CD4-positive, alpha-beta T cell treated with Interleukin-12 subunit alpha and Interleukin-12 subunit beta, for 1 hour (primary cell): ENCODE measurements around the gene PM20D2.
A peak's percentile ranks its signal among the peaks of the same experiment; 100 is the strongest.

Experiments
- DNase-seq: peaks from one replicate; pipeline ENCODE4 v3.0.0-alpha.2; 2020

Gene PM20D2

GRCh38 chr6:89146718-89147700 lies 1.2 kb downstream of the PM20D2 start:
- DNase-seq: peak; percentile 34

DNA sequence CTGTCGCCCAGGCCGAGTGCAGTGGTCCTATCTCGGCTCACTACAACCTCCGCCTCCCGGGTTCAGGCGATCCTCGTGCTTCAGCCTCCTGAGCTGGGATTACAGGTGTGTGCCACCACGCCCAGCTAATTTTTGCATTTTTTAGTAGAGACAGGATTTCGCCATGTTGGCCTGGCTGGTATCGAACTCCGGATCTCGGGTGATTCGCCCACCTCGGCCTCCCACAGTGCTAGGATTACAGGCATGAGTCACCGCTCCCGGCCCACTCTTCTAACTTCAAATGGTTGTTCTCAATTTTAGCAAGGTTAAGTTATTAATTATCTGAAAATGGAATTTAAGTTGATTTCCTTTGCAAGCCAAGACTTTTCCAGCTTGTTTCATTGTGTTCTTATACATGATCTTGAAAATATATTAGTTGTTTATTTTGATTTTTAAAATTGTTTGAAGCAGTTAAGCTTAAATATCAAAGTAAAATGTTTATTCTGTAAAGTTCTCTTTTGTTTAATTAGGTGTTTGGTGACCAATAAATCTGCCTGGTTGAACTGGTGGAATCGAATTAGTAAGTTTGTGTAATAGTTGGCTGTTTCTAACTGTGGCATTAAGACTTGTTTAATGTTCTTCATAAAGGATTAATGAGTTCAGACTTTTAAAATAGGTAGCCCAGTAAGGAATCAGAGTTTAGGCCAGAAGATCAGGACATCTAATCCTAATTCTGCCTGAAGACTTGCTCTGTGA lies 2.3 kb downstream of the PM20D2 start:
- no peak for DNase-seq

GRCh38 chr6:89154131-89154530 lies 8.3 kb downstream of the PM20D2 start:
- no peak for DNase-seq

DNA sequence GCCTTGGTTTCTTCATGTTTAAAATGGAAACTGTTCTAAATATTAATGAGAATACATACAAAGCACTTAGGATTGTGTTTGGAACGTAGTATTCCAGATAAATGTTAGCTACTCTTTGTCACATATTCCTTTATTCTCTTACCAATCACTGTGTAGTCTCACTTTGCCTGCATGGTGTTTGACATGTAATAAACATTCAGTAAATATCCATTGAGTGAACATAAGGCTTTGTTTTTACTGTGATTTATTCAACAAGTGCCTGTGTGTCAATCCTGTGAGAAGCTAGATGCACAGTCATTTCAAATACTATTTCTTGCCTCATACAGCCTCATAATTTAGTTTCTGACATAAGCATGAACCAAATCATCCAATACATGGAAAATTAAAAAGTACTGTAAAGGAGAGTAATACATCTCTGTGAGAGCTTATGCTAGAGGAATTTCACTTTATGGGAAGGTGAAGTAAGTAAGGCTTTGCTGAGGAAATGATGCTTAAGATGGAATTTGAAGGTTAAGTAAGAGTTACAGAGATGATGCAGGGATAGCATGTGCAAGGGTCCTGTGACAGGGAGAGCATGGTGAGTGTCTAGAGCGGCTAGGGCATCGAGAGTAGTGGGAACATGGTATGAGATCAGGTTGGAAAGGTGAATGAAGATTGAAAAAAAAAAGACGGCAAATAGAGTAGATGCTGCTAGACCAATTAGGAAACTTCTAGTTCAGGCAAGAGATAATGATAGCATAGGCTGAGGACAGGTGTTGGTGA lies 14.7 kb downstream of the PM20D2 start:
- DNase-seq: no peak

DNA sequence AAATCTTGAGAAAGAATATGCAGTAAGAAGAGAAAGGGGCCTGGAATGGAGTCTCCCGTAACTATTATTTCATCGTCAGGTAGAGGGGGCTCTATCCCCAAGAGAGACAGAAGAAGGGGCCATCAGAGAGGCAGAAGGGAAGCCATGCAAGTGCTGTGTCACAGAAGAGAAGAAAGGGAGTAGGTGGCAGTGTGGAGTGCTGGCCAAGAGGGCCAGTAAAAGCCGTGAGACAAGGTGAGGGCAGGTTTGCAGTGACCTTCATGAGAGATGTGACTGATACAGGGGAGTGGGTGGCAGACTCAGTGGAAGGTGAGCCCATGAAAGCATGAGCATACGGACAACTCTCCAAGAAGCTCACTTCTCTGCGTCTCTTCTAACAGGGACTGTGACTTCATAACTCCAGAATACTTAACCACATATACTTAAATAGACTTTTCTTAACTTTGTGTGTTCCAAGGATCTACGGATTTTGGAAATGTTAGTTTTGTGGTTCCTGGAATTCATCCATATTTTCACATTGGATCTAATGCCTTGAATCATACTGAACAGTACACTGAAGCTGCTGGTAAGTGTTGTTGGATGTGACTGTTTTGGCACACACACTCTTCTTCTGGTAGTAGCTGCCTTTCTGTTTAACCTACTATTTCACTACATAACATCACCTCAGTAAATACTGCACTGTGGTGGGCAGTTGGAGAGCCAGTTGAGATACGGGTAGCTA lies 15.6 kb downstream of the PM20D2 start:
- no peak for DNase-seq

- DNase-seq: no peak
Observed at GRCh38 chr6:89162047-89162371, 16.2 kb downstream of the PM20D2 start.

DNA sequence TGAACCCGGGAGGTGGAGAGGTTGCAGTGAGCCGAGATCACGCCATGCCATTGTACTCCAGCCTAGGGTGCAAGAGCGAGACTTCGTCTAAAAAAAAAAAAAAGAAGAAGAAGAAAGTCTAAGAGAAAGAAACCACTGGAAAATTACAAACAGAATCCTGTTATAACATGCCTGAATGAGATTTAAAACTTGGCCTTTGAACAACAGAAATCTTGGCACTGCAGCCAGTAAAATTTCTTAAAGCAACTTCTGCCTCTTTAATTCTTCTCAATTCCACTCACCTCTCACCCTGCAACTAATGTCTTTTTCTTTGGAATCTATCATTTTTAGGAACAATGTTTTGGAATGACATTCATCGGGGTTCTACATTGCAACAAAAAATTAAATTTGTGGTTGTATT lies 26.3 kb downstream of the PM20D2 start:
- no peak for DNase-seq

GRCh38 chr6:89173634-89174033 lies 27.8 kb downstream of the PM20D2 start:
- no peak for DNase-seq

GRCh38 chr6:89180112-89180511 lies 34.3 kb downstream of the PM20D2 start:
- DNase-seq: no peak

DNA sequence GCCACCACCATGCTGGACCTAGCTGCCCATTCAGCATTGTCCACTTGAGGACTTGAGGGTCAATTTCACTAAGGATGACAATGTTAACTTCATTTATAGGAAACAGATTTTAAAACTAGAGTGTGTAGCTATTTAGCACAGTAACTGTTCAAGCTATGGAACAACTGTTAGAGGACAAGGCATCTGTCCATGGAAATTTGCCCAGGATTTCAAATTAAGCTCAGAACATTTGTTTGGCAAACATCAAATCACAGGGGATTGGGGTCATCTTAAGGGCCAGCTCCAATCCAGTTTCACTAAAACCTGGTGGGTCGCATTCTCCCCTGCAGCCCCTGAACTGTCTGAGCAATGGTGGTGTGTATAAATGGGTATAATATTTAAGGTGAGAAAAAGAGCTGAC lies 35.1 kb downstream of the PM20D2 start:
- no peak for DNase-seq

GRCh38 chr6:89183294-89183693 lies 37.4 kb downstream of the PM20D2 start:
- no peak for DNase-seq

GRCh38 chr6:89184344-89184743 lies 38.5 kb downstream of the PM20D2 start:
- no peak for DNase-seq

- DNase-seq: no peak
Observed at GRCh38 chr6:89186762-89187161, 40.9 kb downstream of the PM20D2 start.

DNA sequence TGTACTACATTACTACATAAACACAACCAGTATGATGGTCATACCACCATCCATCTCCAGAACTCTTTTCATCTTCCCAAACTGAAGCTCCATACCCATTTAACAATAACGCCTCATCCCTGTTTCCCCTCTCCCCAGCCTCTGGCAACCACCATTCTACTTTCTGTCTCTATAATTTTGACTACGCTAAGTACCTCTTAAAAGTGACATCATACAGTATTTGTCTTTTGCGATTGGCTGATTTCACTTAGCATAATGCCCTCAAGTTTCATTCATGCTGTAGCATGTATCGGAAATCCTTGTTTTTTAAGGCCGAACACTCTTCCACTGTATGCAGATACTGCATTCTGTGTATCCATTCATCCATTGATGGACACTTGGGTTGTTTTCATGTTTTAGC lies 41.6 kb downstream of the PM20D2 start:
- DNase-seq: no peak

DNA sequence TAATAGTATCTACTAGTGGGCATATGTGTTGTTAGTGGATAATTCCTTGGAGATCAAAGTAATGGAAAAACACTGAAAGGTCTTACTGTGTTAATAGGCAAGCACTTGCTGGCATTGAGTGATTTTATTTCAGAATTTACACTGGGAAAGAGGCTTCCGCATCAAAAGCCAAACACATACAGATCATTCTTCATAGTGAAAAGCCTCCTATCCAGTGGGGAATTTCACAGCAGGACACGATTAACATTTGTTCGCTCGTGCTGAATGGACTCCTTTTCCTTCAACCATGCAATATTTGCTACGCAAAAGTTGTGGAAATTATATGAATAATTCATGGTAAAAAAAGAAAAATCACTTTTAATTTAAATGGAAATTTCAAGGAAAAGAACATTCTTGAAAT lies 44.9 kb downstream of the PM20D2 start:
- DNase-seq: no peak

- DNase-seq: no peak
Observed at GRCh38 chr6:89194559-89194958, 48.7 kb downstream of the PM20D2 start.

DNA sequence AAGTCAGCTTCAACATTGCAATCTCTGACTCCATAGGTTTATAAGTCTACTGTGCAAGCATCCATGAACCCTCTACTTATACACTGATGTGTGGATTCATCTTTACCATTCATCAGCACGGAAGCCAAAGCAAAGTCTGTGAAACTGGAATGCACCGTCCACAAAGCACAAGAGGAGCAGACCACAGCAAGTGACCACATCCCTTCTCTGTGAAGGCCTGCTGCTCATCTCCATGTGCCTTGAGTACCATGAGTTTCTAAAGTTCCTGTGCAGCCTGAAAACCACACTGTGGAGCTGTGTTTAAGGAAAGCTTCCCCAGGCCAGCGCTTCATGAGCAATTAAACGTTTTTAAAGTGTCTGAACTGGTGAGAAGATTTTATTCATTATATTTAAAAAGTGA lies 51.3 kb downstream of the PM20D2 start:
- no peak for DNase-seq

DNA sequence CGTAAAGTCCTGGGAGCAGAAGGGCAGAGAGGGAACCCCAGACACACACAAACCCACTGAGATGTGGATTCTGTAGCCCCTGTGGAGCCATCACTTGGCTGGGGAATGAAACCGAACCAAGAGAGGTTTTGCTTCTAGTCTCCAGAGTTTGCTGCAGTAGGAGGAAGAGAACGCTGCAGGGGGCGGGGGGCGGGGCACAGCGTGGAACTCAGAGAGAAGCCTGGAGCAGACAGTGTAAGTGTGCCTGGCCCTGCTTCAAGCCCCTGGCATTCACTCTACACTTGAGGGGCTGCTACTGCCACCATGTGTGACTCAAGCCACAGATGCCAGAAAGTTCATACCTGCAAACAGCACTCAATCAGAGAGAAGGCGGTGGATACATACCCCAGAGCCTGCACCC lies 52.4 kb downstream of the PM20D2 start:
- no peak for DNase-seq

GRCh38 chr6:89199579-89199978 lies 53.7 kb downstream of the PM20D2 start:
- DNase-seq: no peak

- no peak for DNase-seq
Observed at GRCh38 chr6:89200706-89201215, 54.9 kb downstream of the PM20D2 start.

DNA sequence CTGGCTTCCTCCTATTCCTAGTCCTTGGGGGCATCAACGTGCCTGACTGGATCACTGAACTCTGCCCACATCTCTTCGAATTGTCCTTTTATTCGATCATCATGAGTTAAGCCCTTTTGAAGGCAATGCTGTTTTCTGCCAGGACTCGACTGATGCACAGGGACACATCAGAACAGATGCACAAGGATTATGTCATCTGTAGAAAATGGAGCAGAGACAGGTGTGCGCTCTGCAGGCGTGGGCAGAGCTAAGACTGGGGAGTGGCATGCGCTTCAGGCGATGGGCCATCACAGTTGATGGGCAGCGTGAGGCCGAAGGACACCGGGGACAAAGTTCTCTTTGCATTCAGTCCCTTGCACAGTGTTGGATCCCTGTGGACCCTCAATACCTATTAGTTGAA lies 58.2 kb downstream of the PM20D2 start:
- DNase-seq: no peak

DNA sequence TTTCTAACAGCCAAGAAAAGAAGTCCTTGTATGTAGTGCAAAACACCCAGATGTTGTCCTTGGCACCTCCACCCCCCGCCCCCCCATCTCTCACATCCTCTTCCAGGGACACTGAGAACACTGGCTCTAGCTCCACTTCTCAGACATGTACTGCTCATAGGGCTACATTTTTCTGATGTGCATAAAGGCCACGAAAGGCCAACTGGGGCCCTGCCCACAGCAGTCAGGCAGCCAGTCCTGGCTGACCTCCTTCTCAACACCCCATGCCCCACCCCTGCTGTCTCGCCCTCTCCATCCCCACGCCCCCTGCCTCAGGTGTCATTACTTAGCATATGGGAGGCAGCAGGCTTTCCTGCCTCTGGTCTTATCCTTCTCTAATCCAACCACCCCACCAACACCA lies 60.0 kb downstream of the PM20D2 start:
- no peak for DNase-seq

- no peak for DNase-seq
Observed at GRCh38 chr6:89208551-89208950, 62.7 kb downstream of the PM20D2 start.
